Mucosa of rectum (tissue), 2 donors: ENCODE results near the gene MYD88.
A peak's percentile ranks its signal among the peaks of the same experiment; 100 is the strongest.

Experiments
- H3K27ac ChIP-seq, 2 donors: one replicate each; pipeline ENCODE4 v1.7.0; 2013; ENCODE audit warnings: inconsistent platforms in 2 of 2, low read depth in 2 of 2, low read length in 2 of 2
- H3K27me3 ChIP-seq, 2 donors: one replicate each; pipeline ENCODE4 v1.7.0; 2013; ENCODE audit warnings: low read length in 2 of 2; ENCODE audit not compliant: control insufficient read depth in 2 of 2, insufficient read depth in 2 of 2
- H3K36me3 ChIP-seq, 2 donors: one replicate each; pipeline ENCODE4 v1.7.0; 2013; ENCODE audit warnings: low read length in 2 of 2; ENCODE audit not compliant: control insufficient read depth in 2 of 2, insufficient read depth in 2 of 2
- H3K4me1 ChIP-seq, 2 donors: one replicate each; pipeline ENCODE4 v1.7.0; 2013; ENCODE audit warnings: low read length in 2 of 2, mild to moderate bottlenecking in 1 of 2; ENCODE audit not compliant: control insufficient read depth in 2 of 2, insufficient read depth in 2 of 2
- H3K4me3 ChIP-seq, 2 donors: one replicate each; pipeline ENCODE4 v1.7.0; 2013; ENCODE audit warnings: low read length in 2 of 2
- H3K9ac ChIP-seq, 2 donors: one replicate each; pipeline ENCODE4 v1.7.0; 2013; ENCODE audit warnings: low read length in 2 of 2, low read depth in 1 of 2, mild to moderate bottlenecking in 1 of 2
- H3K9me3 ChIP-seq, 2 donors: one replicate each; pipeline ENCODE4 v1.7.0; 2013; ENCODE audit warnings: low read length in 2 of 2; ENCODE audit not compliant: control insufficient read depth in 2 of 2
- donor health status: healthy.
- donor health status: Normal muscosa, but diverticular disease.

Gene MYD88

DNA sequence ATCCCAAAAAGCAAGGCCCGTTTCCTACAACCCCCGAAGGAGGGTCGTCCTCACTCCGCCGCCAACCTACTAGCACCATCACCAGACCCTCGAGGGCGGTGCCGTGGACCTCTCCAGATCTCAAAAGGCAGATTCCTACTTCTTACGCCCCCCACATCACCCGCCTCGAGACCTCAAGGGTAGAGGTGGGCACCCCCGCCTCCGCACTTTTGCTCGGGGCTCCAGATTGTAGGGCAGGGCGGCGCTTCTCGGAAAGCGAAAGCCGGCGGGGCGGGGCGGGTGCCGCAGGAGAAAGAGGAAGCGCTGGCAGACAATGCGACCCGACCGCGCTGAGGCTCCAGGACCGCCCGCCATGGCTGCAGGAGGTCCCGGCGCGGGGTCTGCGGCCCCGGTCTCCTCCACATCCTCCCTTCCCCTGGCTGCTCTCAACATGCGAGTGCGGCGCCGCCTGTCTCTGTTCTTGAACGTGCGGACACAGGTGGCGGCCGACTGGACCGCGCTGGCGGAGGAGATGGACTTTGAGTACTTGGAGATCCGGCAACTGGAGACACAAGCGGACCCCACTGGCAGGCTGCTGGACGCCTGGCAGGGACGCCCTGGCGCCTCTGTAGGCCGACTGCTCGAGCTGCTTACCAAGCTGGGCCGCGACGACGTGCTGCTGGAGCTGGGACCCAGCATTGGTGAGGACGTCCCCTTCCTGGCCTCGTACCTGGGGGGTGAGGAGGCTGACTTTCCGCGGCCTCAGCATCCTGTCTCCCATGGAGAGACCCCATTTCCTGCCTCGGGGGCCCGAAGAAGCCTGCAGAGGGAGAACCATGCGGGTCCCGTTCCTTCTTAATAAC lies at the start of gene MYD88:
TSS of gene MYD88 (plus strand) at position 313 of the 842 bp plus-strand sequence. CDS start at position 353, 40 bp downstream.
- H3K27me3 ChIP-seq = no peaks in the 10 kb centered on the region
- H3K9me3 ChIP-seq = no peaks in the 10 kb centered on the region
- H3K27ac ChIP-seq = peak within 1 kb of the TSS; percentile 94 to 98
- peaks cover 45 to 48% of the 10 kb centered on the region in 2 donors for H3K4me1 ChIP-seq
- peaks cover 24 to 32% of the 10 kb centered on the region in 2 donors for H3K36me3 ChIP-seq
- H3K9ac ChIP-seq = peak within 1 kb of the TSS; percentile 97 to 98
- H3K4me3 ChIP-seq = peak within 1 kb of the TSS; percentile 94

- no peak overlapping the region for H3K27ac ChIP-seq
- no peak overlapping the region for H3K4me3 ChIP-seq
- H3K9me3 ChIP-seq = peaks cover 0 to 1% of the 10 kb centered on the region in 2 donors
- H3K36me3 ChIP-seq = no peaks in the 10 kb centered on the region
- H3K9ac ChIP-seq = no peak overlapping the region
- no peaks in the 10 kb centered on the region for H3K4me1 ChIP-seq
- H3K27me3 ChIP-seq = no peaks in the 10 kb centered on the region
These were observed 49.3 kb upstream of the MYD88 start for GRCh38 chr3:38089163-38089562.

DNA sequence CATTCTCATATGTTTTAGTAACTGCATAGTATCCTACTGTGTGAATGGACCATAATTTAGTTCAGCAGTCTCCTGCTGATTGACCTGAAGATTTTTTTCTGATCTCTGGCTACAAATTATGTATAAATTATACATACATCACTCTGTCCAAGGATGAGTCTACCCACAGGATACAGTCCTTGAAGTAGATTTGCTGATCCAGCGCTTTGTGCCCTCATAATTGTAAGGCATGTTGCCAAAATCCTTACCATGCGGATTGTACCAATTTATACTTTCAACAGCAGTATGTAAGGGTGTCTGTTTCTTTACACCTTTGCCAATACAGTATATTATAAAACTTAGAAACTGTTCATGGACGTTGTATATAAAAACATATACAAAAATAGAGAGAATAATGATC lies 48.0 kb upstream of the MYD88 start:
- Histone ChIP-seq H3K27ac (no peak overlapping the region), H3K4me1 (no peaks in the 10 kb centered on the region), H3K27me3 (no peaks in the 10 kb centered on the region), H3K4me3 (no peak overlapping the region), H3K9ac (no peak overlapping the region), H3K9me3 (no peaks in the 10 kb centered on the region), H3K36me3 (no peaks in the 10 kb centered on the region)

DNA sequence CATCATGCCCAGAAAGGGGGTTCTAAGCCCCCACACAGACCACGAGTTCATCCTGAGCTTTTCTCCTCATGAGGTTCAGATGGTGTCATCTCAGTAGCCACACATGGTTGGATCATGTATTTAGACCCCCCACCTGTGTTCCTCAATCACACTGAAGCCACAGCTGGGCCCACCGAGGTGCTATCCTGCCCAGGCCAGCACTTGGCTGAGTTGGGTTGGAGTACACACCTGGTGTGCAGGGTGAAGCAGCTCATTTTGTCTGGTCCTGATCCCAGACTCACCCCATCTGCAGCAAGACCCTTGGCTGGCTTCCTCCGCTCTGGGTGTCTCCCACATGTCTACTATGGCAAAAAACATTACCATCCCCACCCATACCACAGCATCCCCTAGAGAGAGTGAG lies 43.5 kb upstream of the MYD88 start:
- H3K27ac ChIP-seq = no peak overlapping the region
- no peaks in the 10 kb centered on the region for H3K27me3 ChIP-seq
- H3K4me1 ChIP-seq = no peaks in the 10 kb centered on the region
- H3K4me3 ChIP-seq = no peak overlapping the region
- H3K9ac ChIP-seq = no peak overlapping the region
- no peaks in the 10 kb centered on the region for H3K9me3 ChIP-seq
- no peaks in the 10 kb centered on the region for H3K36me3 ChIP-seq

DNA sequence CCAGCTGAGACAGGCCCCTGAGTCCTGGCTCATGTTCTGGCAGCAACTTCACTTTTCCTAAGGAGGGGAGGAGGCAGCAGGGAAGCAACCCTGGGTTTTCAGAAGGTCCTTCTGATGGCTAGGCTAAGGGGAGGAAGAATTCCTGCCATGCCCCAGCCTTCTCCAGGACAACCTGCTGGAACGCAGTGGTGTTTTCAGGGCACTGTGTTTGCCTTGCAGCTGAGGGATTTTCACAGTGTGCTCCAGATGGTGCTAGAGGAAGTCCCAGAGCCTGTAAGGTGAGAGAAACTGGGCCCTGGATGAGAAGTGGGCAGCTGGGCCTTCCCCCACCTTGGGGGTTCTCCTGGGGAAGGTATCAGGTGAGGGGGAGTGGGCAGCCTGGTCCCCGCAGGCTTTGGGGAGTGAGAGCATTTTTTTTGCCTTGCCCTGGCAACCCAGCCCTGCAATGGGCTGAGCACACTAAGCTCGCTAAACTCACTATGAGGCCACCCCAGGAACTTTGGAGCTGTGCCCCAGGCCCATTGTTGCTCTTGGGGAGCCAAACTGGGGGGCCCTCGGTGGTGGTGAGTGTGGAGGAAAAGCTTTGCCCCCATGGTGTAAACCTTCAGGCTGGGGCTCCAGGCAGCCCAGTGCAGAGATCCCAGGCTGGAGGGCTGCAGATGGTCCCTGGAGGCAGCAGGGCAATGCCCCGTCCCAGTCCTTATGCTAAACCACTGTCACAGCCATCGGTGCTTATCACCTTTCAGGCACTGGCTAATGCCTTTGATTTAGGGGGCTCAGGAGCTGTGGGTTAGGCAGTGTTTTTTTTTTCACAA lies 42.6 kb upstream of the MYD88 start:
- no peak overlapping the region for H3K4me3 ChIP-seq
- no peak overlapping the region for H3K27ac ChIP-seq
- H3K9me3 ChIP-seq = no peaks in the 10 kb centered on the region
- H3K27me3 ChIP-seq = no peaks in the 10 kb centered on the region
- H3K36me3 ChIP-seq = no peaks in the 10 kb centered on the region
- H3K4me1 ChIP-seq = no peaks in the 10 kb centered on the region
- no peak overlapping the region for H3K9ac ChIP-seq

- Histone ChIP-seq H3K4me1 (no peaks in the 10 kb centered on the region), H3K36me3 (no peaks in the 10 kb centered on the region), H3K27ac (no peak overlapping the region), H3K27me3 (no peaks in the 10 kb centered on the region), H3K4me3 (no peak overlapping the region), H3K9ac (no peak overlapping the region), H3K9me3 (no peaks in the 10 kb centered on the region)
These were observed 40.8 kb upstream of the MYD88 start for GRCh38 chr3:38097446-38098375.

GRCh38 chr3:38098376-38098723 lies 40.1 kb upstream of the MYD88 start:
- Histone ChIP-seq H3K9me3 (no peaks in the 10 kb centered on the region), H3K27ac (no peak overlapping the region), H3K4me3 (no peak overlapping the region), H3K4me1 (no peaks in the 10 kb centered on the region), H3K36me3 (no peaks in the 10 kb centered on the region), H3K27me3 (no peaks in the 10 kb centered on the region), H3K9ac (no peak overlapping the region)

GRCh38 chr3:38099518-38099917 lies 38.9 kb upstream of the MYD88 start:
- no peaks in the 10 kb centered on the region for H3K36me3 ChIP-seq
- no peak overlapping the region for H3K9ac ChIP-seq
- no peak overlapping the region for H3K27ac ChIP-seq
- no peak overlapping the region for H3K4me3 ChIP-seq
- H3K9me3 ChIP-seq = no peaks in the 10 kb centered on the region
- H3K27me3 ChIP-seq = no peaks in the 10 kb centered on the region
- H3K4me1 ChIP-seq = no peaks in the 10 kb centered on the region

GRCh38 chr3:38100498-38100897 lies 38.0 kb upstream of the MYD88 start:
- Histone ChIP-seq H3K9ac (no peak overlapping the region), H3K27me3 (no peaks in the 10 kb centered on the region), H3K36me3 (no peaks in the 10 kb centered on the region), H3K4me3 (no peak overlapping the region), H3K27ac (no peak overlapping the region), H3K4me1 (no peaks in the 10 kb centered on the region), H3K9me3 (no peaks in the 10 kb centered on the region)
